Middle frontal gyrus (tissue), 1 donor: Measurements from ENCODE around the gene NTM.

Experiments used
- DNase-seq: peaks from one replicate; pipeline ENCODE4 v3.0.0-alpha.2; 2015; ENCODE audit warnings: low spot score; ENCODE audit errors: extremely low spot score

The NTM gene

GRCh38 chr11:131985846-131986301 lies 615.5 kb downstream of the NTM start:
- no peak for DNase-seq

DNA sequence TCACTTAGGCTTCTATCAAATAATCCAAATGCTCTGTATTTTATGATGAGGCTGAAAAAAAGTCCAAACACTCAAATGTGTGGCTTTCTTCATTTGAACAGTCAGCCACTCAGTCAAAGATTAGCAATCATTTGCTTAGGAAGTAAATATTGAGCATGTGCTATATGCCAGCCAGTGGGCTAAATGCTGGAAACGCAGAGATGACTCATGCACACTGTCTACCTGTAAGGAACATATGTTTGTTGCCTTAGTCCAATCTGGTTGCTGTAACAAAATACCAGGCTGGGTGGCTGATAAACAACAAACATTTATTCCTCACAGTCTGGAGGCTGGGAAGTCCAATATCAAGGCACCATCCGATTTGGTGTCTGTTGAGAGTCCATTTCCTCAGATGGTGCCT lies 617.3 kb downstream of the NTM start:
- DNase-seq = no peak

- DNase-seq = no peak
Observed at GRCh38 chr11:131991606-131992005, 621.2 kb downstream of the NTM start.

DNA sequence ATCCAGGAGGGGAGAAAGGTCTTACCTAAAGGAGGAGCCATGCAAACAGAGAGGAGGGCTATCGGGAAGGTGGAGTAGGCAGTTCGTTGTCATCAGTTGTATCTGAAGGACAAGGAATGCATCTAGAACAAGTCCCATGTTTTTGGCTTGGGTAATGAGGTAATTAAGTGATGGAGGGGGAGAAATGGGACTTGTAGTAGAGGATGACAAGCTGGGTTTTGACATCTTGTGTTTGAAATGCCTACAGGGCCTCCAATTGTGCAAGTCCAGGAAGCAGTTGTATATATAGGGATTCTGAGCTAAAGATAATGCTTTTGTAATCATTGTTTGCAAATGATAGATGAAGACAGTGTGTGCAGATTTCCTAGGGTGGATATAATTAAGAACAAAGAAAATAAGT lies 622.8 kb downstream of the NTM start:
- no peak for DNase-seq

DNA sequence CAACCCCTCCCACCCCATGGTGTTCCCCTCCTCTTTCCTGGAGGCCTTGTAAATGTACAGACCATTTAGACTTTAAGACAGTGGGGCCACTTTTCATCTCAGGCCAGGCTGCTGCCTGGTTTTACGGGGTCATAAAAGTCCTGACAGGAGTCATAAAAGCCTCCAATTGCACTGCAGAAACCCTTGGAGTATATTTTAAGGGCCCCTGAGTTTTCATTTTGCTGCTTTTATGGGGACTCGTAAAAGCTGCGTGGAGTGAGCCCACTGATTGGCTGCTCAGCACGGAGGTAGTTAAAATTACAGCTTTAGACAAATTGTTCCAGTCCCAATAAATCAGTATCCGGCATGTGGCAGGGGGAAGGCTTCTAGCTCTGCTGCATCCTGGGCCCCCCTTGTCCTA lies 627.6 kb downstream of the NTM start:
- no peak for DNase-seq

DNA sequence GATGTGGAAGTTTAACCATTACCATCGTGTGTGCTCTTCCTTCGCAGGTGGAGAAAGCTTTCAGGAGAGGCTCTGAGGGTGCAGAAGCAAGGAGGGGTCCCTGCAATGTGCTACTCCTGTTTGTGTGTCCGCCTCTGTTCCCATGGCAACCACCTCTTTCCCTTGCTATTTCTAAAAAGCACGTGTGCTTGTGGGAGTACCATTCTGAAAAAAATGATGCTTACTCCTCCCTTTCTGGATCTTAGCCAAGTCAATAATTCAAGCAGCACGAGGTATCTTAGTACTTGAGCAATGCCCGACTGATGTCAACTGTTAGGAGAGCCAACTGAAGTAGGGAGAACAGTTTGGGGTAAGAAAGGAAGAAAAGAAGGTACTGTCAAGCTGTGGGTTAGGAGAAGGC lies 628.7 kb downstream of the NTM start:
- DNase-seq = no peak

DNA sequence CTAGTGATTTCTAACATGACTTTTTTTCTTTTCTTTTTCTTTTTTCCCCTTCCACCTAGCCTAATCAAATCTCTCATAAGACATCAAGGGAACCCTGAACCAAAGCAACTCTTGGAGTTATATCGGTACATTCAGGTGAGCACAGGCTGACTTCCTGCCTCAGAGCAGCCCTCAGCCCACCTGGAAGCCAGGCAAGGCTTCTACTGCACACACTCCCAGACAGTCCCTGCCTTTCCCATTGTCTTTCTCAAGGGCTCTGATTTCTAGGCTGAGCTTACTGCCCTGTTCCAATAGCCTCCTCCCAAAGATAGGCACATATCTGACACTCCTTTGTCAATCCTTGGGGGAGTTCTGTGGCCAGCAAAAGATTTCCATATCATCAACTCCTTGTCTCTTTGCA lies 629.5 kb downstream of the NTM start:
- DNase-seq = no peak

DNA sequence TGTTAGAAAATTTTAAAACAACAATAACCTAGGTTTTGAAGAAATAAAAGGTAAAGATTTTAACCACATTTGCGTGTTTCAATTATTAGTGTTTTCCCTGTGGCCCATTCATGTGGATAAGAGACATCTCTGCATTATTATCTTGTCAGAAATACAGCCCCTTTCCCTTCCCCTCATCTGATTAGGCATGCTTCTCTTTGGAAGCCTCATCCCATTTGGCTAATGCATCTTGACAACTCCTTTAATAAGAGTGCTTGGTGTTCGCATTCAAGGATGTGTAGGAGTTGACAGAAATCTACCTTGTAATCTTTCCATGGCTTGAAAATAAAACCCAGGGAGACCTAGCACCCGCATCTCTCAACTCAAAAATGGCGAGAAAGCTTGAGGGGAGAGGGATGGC lies 635.5 kb downstream of the NTM start:
- no peak for DNase-seq

GRCh38 chr11:132006884-132007580 lies 636.6 kb downstream of the NTM start:
- no peak for DNase-seq

DNA sequence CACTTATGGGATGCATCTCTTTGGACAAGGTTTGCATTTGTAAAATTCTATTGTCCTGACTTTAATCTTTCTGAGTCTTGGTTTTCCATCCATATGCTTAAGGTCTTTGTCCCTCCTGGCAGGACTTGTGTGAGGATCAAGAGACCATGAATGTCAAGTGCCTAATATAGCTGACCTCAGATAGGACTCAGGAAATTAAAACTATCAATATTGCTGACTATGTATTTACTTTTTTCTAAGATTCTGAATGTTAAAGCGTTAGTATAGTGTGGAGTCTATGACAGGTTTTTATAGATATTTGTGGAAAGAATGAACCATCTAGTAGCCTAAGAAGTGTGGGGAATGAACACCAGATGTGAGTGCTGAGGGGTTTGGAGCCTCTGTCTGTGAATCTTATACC lies 637.8 kb downstream of the NTM start:
- no peak for DNase-seq

GRCh38 chr11:132008872-132009271 lies 638.5 kb downstream of the NTM start:
- no peak for DNase-seq

- no peak for DNase-seq
Observed at GRCh38 chr11:132020001-132020400, 649.6 kb downstream of the NTM start.

DNA sequence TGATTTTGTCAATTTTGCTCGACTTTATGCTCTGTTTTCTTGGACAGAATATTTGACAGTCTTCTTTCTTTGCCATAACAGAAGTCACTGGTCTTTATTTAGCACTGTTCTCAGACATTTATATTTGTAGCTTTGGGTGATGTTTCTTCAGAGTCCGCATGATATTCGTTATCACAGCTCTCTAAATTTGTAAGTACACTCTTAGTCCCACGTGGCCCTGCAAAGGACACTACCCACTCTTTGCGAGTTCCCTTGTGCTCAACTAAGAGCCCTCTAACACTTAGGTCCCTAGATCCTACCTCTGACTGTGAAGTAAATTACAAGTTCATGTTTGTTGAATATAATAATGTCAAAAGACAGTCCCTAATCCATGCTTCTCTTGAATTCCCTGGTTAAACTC lies 651.9 kb downstream of the NTM start:
- no peak for DNase-seq

- DNase-seq = no peak
Observed at GRCh38 chr11:132022733-132023478, 652.5 kb downstream of the NTM start.

DNA sequence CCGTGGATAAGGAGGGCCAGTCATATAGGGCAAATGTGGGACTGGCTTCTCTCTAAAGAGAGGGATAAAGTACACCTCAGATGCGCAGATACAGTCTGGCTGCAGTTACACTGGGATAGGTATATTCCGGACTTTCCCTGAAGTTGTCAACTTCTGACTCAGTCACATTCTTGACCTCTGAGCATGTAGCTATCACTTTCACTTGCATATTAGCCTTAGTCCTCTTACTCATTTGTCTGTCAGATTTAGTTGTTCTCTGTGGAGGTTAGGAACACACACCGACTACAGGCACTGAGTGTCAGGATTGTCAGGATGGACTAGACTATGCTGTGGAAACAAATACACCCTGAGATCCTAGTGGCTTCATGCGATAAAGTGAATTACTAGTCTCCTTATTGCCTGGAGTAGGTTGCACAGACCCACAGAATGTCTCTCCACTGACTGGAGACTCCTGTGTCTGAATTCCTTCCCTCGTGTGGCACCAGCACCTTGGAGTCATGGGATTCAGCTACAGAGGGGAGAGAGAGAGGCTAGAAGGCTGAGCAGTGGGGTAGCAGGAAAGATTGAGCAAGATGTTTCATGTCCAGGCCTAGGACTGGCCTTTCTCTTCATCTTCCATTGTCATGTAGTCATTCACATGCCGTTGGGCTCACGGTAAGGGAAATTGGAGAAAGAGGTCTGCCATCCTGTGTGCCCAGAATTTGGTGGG lies 654.3 kb downstream of the NTM start:
- no peak for DNase-seq

DNA sequence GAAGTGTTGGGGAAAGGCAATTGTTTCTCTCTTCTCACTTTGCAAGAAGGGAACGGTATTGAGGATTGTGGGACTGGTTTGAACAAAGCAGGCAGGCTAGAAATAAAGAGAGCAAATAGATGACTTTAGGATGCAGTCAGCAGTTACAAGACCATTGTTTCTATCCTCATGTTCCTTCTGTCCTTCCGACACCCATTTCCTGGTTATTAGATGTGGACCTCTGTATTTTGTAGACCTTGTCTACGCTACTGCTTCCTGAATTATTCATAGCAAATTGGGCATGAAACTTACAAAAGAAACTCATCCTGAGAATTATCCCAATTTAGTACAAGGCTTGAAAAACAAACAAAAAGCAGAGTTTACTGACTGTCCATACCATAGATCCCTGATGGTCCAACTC lies 656.3 kb downstream of the NTM start:
- DNase-seq = no peak

DNA sequence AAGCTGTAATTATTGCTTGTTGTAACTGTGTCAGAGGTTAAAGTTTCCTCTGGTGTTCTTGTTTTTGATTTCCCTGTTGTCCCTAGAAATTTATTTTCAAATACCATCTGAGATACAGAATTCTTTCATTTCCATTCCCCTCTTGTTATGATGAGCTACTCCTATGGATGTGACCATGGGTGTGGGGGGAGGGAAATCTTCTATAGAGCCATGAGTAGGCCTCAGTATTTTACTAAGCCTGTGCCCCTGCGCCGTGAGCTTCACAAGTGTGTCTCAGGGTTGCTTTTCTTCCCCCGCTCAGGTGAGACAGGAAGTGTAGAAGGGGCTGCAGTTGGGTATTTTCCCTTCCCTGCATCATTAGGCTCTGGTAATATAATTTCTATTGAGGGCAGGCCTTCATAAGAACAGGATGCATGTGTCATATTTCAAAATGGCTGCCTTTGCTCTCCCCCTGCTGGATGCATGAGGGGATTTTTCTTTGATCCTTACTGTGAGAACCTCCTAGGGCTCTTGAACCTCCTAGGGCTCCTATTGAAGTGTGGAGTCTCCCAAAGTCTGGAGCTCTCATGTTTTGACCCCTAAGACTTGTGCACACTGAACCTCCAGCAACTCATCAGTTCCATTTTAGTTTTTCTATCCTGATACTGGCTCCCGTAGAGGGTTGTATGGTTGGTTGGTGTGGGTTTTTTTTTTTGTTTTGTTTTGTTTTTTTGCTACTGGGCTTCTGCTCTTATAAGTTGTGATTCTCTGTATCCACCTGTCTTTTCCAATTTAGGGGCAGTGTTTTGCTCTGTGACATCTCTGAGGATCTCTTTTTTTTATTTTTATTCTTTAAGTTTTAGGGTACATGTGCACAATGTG lies 658.2 kb downstream of the NTM start:
- no peak for DNase-seq

GRCh38 chr11:132030896-132031295 lies 660.5 kb downstream of the NTM start:
- no peak for DNase-seq

DNA sequence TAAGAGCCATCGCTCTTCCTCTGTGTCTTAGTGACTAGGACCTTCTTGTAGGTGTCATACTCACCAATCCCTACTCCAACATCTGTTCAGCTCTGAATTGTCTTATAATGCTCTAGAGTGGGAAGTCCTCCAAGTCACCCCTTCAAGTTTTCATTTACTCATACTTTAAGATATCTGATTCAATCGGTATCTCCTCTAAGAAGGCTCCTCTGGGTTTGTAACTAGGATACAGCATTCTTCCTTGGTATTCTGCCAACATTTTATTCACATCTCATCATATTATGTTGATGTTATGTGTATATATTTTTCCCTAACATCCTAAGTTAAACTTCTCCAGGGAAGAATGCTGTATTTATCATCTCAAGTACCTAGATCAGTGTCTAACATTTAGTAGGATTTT lies 662.1 kb downstream of the NTM start:
- DNase-seq = no peak

- no peak for DNase-seq
Observed at GRCh38 chr11:132033051-132033450, 662.6 kb downstream of the NTM start.

GRCh38 chr11:132035228-132035627 lies 664.8 kb downstream of the NTM start:
- no peak for DNase-seq
